ENCODE measurements around the gene MOCOS. TPM values are rescaled to one million over a fixed set of nuclear protein-coding genes. Genes with fewer than 3 reads are reported as not detected.

Gene MOCOS
- total RNA-seq, 1 donor from 2014 or later, result 0.30 TPM

GRCh38 chr18:36300211-36300610 is 112.9 kb downstream of the MOCOS start:
- intact Hi-C loops (cut with micrococcal nuclease), result no loop called here

GRCh38 chr18:36301884-36302283 is 114.6 kb downstream of the MOCOS start:
- intact Hi-C loops (cut with micrococcal nuclease), result no loop called here

- intact Hi-C loops (cut with micrococcal nuclease), result no loop called here
These were observed 115.4 kb downstream of the MOCOS start for GRCh38 chr18:36302676-36303075.

GRCh38 chr18:36303211-36303844 is 116.0 kb downstream of the MOCOS start:
- intact Hi-C loops (cut with micrococcal nuclease), result no loop called here

GRCh38 chr18:36304723-36305122 is 117.4 kb downstream of the MOCOS start:
- intact Hi-C loops (cut with micrococcal nuclease), result no loop called here

GRCh38 chr18:36305375-36305774 is 118.1 kb downstream of the MOCOS start:
- intact Hi-C loops (cut with micrococcal nuclease), result no loop called here

- intact Hi-C loops (cut with micrococcal nuclease), result no loop called here
These were observed 120.2 kb downstream of the MOCOS start for GRCh38 chr18:36307513-36307912.

GRCh38 chr18:36308711-36309435 is 121.6 kb downstream of the MOCOS start:
- intact Hi-C loops (cut with micrococcal nuclease), result no loop called here

GRCh38 chr18:36309436-36310391 is 122.4 kb downstream of the MOCOS start:
- intact Hi-C loops (cut with micrococcal nuclease), result no loop called here

GRCh38 chr18:36311026-36311570 is 123.8 kb downstream of the MOCOS start:
- intact Hi-C loops (cut with micrococcal nuclease), result no loop called here

- intact Hi-C loops (cut with micrococcal nuclease), result no loop called here
These were observed 125.6 kb downstream of the MOCOS start for GRCh38 chr18:36312806-36313395.

GRCh38 chr18:36314098-36314497 is 126.8 kb downstream of the MOCOS start:
- intact Hi-C loops (cut with micrococcal nuclease), result no loop called here

- intact Hi-C loops (cut with micrococcal nuclease), result no loop called here
These were observed 127.5 kb downstream of the MOCOS start for GRCh38 chr18:36314754-36315153.

- intact Hi-C loops (cut with micrococcal nuclease), result no loop called here
These were observed 128.4 kb downstream of the MOCOS start for GRCh38 chr18:36315736-36316135.

GRCh38 chr18:36316246-36316645 is 128.9 kb downstream of the MOCOS start:
- intact Hi-C loops (cut with micrococcal nuclease), result no loop called here

Other genes with a start within 250 kb of the MOCOS start
- gene RPRD1A, start 119.9 kb upstream of the MOCOS start, total RNA-seq, result 28.6 and 30.9 TPM in 2 replicates
- 22.3 and 23.4 TPM in 2 replicates for gene SLC39A6, start 58.2 kb upstream of the MOCOS start, total RNA-seq
- gene ELP2, start 57.6 kb upstream of the MOCOS start, total RNA-seq, result 68.0 and 71.9 TPM in 2 replicates
- gene FHOD3, start 110.2 kb downstream of the MOCOS start, total RNA-seq, result not detected in 2 replicates